GM23338 (cell line): ENCODE data around the gene CCDC82.

ENCODE experiments used
- CREB1 ChIP-seq: fragments of 250-450 bp; sonication (Bioruptor Pico); IDR thresholded peaks from 2 replicates; pipeline ENCODE4 v1.5.0; 2020; ENCODE audit warnings: low read depth, mild to moderate bottlenecking, moderate library complexity
- CTCF ChIP-seq, 2 experiments: fragments of 200-600 bp in 1 of 2; sonication (generic) in 1 of 2; conservative IDR thresholded peaks; 2 replicates each; pipeline versions ENCODE4 v1.5.1 to v1.6.1; 2016 to 2017; ENCODE audit warnings: antibody characterized with exemption in 2 of 2, low read depth in 2 of 2, mild to moderate bottlenecking in 2 of 2, moderate library complexity in 1 of 2
- ETS1 ChIP-seq: IDR thresholded peaks from 2 replicates; pipeline ENCODE4 v1.6.1; 2016; ENCODE audit warnings: antibody characterized with exemption
- EZH2 ChIP-seq: fragments of 200-600 bp; sonication (generic); IDR thresholded peaks from one replicate; pipeline ENCODE4 v1.8.0; 2017; ENCODE audit warnings: antibody characterized with exemption, mild to moderate bottlenecking, low read depth; ENCODE audit not compliant: unreplicated experiment
- POLR2AphosphoS5 ChIP-seq: IDR thresholded peaks from 2 replicates; pipeline ENCODE4 v1.6.1; 2016; ENCODE audit warnings: antibody characterized with exemption, low read depth
- REST ChIP-seq: IDR thresholded peaks from one replicate; pipeline ENCODE4 v1.6.1; 2018; ENCODE audit warnings: antibody characterized with exemption; ENCODE audit not compliant: unreplicated experiment
- ZNF114 ChIP-seq: fragments of 250-450 bp; sonication (Bioruptor Pico); IDR thresholded peaks from 2 replicates; pipeline ENCODE4 v1.5.0; 2020; ENCODE audit warnings: mild to moderate bottlenecking, moderate library complexity
- ZNF462 ChIP-seq: fragments of 250-450 bp; sonication (Bioruptor Pico); IDR thresholded peaks from 2 replicates; pipeline ENCODE4 v1.5.0; 2020; ENCODE audit warnings: mild to moderate bottlenecking, moderate library complexity

GRCh38 chr11:96334219-96334618 is 55.5 kb downstream of the CCDC82 start:
- no peak for TF ChIP-seq POLR2AphosphoS5
- TF ChIP-seq CTCF (conservative IDR thresholded peaks at IDR 0.05; ENCODE audit: low read depth in 2 of 2): no peak
- no peak for TF ChIP-seq EZH2
- TF ChIP-seq ETS1: no peak
- TF ChIP-seq CREB1 (CRISPR knock-in tag): no peak
- TF ChIP-seq REST: no peak
- no peak for TF ChIP-seq ZNF462 (CRISPR knock-in tag)
- no peak for TF ChIP-seq ZNF114 (CRISPR knock-in tag)
